T-cell (primary cell): ENCODE measurements around the gene PPP1R9A. TPM values are rescaled to one million over a fixed set of nuclear protein-coding genes. Genes with fewer than 3 reads are reported as not detected.

Experiments used
- ATAC-seq, 4 experiments: fragments of 200-7000 bp in 3 of 4; fragments of 150-1000 bp in 1 of 4; cut with Tn5 transposase; replicated peaks in 1 of 4; 1 replicate in 3 of 4; 2 replicates in 1 of 4; pipeline ENCODE4 v1.10.0; 2021; ENCODE audit warnings: moderate library complexity in 3 of 4, mild to moderate bottlenecking in 2 of 4, moderate number of reproducible peaks in 1 of 4
- CTCF ChIA-PET, 2 donors: fragments of 300-600 bp; sonication (Branson Sonifier 250); formaldehyde crosslinking; loops; one replicate each; lab custom pipeline; 2022; ENCODE audit warnings: antibody characterized with exemption in 2 of 2; lab: Charles Lee
- POLR2A ChIA-PET, 2 donors: fragments of 300-600 bp; sonication (Branson Sonifier 250); formaldehyde crosslinking; loops; one replicate each; lab custom pipeline; 2022; ENCODE audit warnings: antibody characterized with exemption in 2 of 2; lab: Charles Lee
- DNase-seq, 35 experiments: peaks; one replicate each; pipeline versions ENCODE4 v3.0.0 to v3.0.0-alpha.2; 2013 to 2023
- H3K27ac ChIP-seq: one replicate; pipeline ENCODE4 v1.5.1; 2013; ENCODE audit warnings: low read length
- H3K27me3 ChIP-seq, 2 experiments: replicated peaks in 1 of 2; 1 replicate in 1 of 2; 2 replicates in 1 of 2; pipeline versions ENCODE4 v1.6.1 to v1.7.0; 2013; ENCODE audit warnings: low read length in 1 of 2, mixed read lengths in 1 of 2; ENCODE audit not compliant: control insufficient read depth in 2 of 2, insufficient read depth in 2 of 2; ENCODE audit errors: extremely low read depth in 1 of 2
- H3K36me3 ChIP-seq, 2 donors: 1 replicate in 1 of 2; 2 replicates in 1 of 2; pipeline versions ENCODE4 v1.6.1 to v1.7.0; 2013; ENCODE audit warnings: low read length in 1 of 2; ENCODE audit not compliant: control insufficient read depth in 2 of 2, insufficient read depth in 1 of 2; ENCODE audit errors: extremely low read depth in 1 of 2
- H3K4me1 ChIP-seq, 2 experiments: 1 replicate in 1 of 2; 2 replicates in 1 of 2; pipeline versions ENCODE4 v1.6.1 to v1.7.0; 2013; ENCODE audit warnings: low read length in 2 of 2, mixed read lengths in 1 of 2; ENCODE audit not compliant: insufficient read depth in 2 of 2, control insufficient read depth in 1 of 2; ENCODE audit errors: extremely low read depth in 1 of 2
- H3K4me3 ChIP-seq, 2 donors: 1 replicate in 1 of 2; 2 replicates in 1 of 2; pipeline versions ENCODE4 v1.5.1 to v1.7.0; 2013; ENCODE audit warnings: mild to moderate bottlenecking in 2 of 2, low read length in 1 of 2, moderate library complexity in 1 of 2; ENCODE audit not compliant: control insufficient read depth in 1 of 2; ENCODE audit errors: extremely low read depth in 1 of 2
- H3K9me3 ChIP-seq: 2 replicates; pipeline ENCODE4 v1.7.0; 2013
- H3K27ac Mint-ChIP-seq, 2 donors: one replicate each; pipeline ENCODE4 v1.8.0; 2020 to 2021; ENCODE audit warnings: mild to moderate bottlenecking in 2 of 2, mixed read lengths in 2 of 2
- H3K27me3 Mint-ChIP-seq, 2 donors: one replicate each; pipeline ENCODE4 v1.8.0; 2021 to 2022; ENCODE audit warnings: mixed read lengths in 2 of 2
- H3K36me3 Mint-ChIP-seq: one replicate; pipeline ENCODE4 v1.8.0; 2021; ENCODE audit warnings: mixed read lengths
- H3K4me1 Mint-ChIP-seq, 3 donors: one replicate each; pipeline ENCODE4 v1.8.0; 2020 to 2022; ENCODE audit warnings: mixed read lengths in 3 of 3, mild to moderate bottlenecking in 1 of 3
- H3K4me3 Mint-ChIP-seq, 3 donors: one replicate each; pipeline ENCODE4 v1.8.0; 2020 to 2022; ENCODE audit warnings: mild to moderate bottlenecking in 3 of 3, mixed read lengths in 3 of 3, moderate library complexity in 3 of 3
- H3K9me3 Mint-ChIP-seq, 3 donors: one replicate each; pipeline ENCODE4 v1.8.0; 2020 to 2022; ENCODE audit warnings: mixed read lengths in 3 of 3
- WGBS: methylation state at CpG from one replicate; pipeline ENCODE4 v1.1.5; 2013; ENCODE audit warnings: missing lambda C conversion rate; ENCODE audit not compliant: insufficient coverage; 5-methylcytosine and 5-hydroxymethylcytosine counted together
- total RNA-seq, 35 experiments: library from RNA in 6 of 35; stranded (reverse) in 6 of 35; fragments of 120-200 nt in 1 of 35; gene quantifications; one replicate each; pipeline versions ENCODE4 v1.2.1 to v1.2.4 and lab custom pipeline; 2013 to 2026

Gene PPP1R9A
- total RNA-seq, 5 donors from 2014 or later (not counting 1 experiment from before 2014, with no cell fraction given) = 0.10 to 0.23 (median 0.13) TPM; not detected in 2

DNA sequence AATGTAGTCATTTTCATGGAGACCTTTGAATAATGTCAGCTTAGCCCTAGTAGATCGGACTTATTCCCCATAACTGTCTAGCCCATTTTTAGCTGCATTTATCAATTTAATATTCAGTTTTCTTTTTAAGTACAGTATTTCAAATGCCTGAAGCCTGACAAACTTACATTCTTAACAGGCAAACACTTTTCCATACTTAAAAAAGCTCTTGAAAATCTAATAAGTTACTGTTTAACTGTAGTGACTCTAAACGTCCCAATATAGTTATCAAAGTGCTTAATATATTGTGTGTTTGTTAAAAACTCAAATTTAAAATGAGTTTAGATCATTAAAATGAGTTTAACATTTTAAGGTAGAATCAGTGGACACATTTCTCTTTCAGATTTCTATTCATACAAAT is 372.0 kb downstream of the PPP1R9A start:
- DNase-seq = no peak
- POLR2A ChIA-PET = interaction anchor here in 1 of 2 donors (0.6 kb wide), 1 partner anchor 28 kb away, joined by 3 read pairs; no protein-coding TSS in a partner anchor
- no CpG with 5 or more reads among the region's 2 CpGs for WGBS
- H3K36me3 Mint-ChIP-seq = no peaks in the 10 kb centered on the region
- no peak overlapping the region for H3K4me3 ChIP-seq
- H3K4me3 Mint-ChIP-seq = no peak overlapping the region
- no peaks in the 10 kb centered on the region for H3K4me1 Mint-ChIP-seq
- H3K27ac ChIP-seq = no peak overlapping the region
- H3K36me3 ChIP-seq = no peaks in the 10 kb centered on the region
- H3K9me3 ChIP-seq = no peaks in the 10 kb centered on the region
- H3K4me1 ChIP-seq = no peaks in the 10 kb centered on the region
- no peak for ATAC-seq
- no peak overlapping the region for H3K27ac Mint-ChIP-seq
- no peaks in the 10 kb centered on the region for H3K9me3 Mint-ChIP-seq
- CTCF ChIA-PET = interaction anchor here in 1 of 2 donors (0.6 kb wide), 1 partner anchor 221 kb away, joined by 4 read pairs; no protein-coding TSS in a partner anchor
- H3K27me3 ChIP-seq = no peaks in the 10 kb centered on the region
- peaks cover 0 to 19% of the 10 kb centered on the region in 2 donors for H3K27me3 Mint-ChIP-seq

DNA sequence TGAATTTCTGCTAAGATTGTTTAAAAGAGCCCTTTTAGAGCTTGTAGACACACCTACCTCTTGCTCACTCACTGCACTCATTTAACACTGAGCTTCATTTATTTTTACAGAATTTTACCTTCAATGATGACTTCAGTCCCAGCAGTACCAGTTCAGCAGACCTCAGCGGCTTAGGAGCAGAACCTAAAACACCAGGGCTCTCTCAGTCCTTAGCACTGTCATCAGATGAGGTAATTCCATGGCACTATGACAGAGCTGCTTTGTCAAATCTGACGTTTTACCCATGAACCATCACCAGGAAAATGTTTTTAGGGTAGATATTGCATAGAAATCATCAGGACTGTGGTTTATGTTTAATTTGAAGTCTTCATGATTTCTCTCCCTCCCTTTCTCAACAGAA is 378.7 kb downstream of the PPP1R9A start:
- WGBS = 100% methylated on average over 1 of the region's 2 CpGs
- POLR2A ChIA-PET = no interaction called here

DNA sequence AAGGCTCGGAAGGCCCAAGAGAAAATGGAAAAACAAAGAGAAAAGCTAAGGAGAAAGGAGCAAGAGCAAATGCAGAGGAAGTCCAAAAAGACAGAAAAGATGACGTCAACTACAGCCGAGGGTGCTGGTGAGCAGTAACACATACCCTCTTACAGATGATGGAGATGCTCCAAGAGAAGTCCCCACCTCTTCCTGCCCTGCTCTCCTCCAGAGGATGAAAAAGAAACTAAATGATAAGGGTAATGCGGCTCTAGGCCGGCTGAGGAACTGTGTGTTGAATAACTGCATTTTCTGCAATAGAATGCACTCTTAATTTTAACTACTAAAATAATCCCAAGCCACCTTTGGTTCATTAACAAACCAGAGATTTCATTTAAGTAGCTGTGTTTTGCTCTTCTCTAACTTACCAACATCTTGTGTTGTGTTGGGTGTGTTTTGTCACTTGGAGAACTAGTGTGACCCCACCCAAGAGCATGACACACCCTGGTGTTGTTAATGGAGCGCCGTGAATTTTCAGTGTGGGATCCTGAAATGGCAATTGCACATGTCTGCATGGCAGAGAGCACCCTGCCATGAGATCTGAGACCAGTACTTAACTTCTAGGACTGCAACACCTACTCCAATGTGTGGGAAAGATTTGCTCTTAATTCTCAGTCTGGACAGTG is 382.9 kb downstream of the PPP1R9A start:
- Mint-ChIP-seq H3K4me3 (no peak overlapping the region), H3K27me3 (peaks cover 6 to 13% of the 10 kb centered on the region in 2 donors), H3K27ac (no peak overlapping the region), H3K36me3 (no peaks in the 10 kb centered on the region), H3K4me1 (no peaks in the 10 kb centered on the region), H3K9me3 (no peaks in the 10 kb centered on the region)
- DNase-seq (no peak), ATAC-seq (no peak)
- Histone ChIP-seq H3K9me3 (no peaks in the 10 kb centered on the region), H3K36me3 (no peaks in the 10 kb centered on the region), H3K27me3 (no peaks in the 10 kb centered on the region), H3K27ac (no peak overlapping the region), H3K4me3 (no peak overlapping the region), H3K4me1 (no peaks in the 10 kb centered on the region)
- WGBS = 63% methylated on average over 1 of the region's 7 CpGs
- ChIA-PET CTCF (interaction anchor here in 1 of 2 donors (0.5 kb wide), 1 partner anchor 14 kb away, joined by 4 read pairs; no protein-coding TSS in a partner anchor), POLR2A (no interaction called here)

More for the DNA sequence above, 378.7 kb downstream of the PPP1R9A start:
- Mint-ChIP-seq H3K4me1 (no peaks in the 10 kb centered on the region), H3K27ac (no peak overlapping the region), H3K36me3 (no peaks in the 10 kb centered on the region), H3K9me3 (no peaks in the 10 kb centered on the region), H3K4me3 (no peak overlapping the region), H3K27me3 (peaks cover 6 to 19% of the 10 kb centered on the region in 2 donors)
- H3K9me3 ChIP-seq = no peaks in the 10 kb centered on the region
- no peak for ATAC-seq
- H3K4me3 ChIP-seq = no peak overlapping the region
- H3K36me3 ChIP-seq = no peaks in the 10 kb centered on the region
- H3K4me1 ChIP-seq = no peaks in the 10 kb centered on the region
- no peak for DNase-seq
- H3K27me3 ChIP-seq = no peaks in the 10 kb centered on the region
- no peak overlapping the region for H3K27ac ChIP-seq
- CTCF ChIA-PET = no interaction called here

DNA sequence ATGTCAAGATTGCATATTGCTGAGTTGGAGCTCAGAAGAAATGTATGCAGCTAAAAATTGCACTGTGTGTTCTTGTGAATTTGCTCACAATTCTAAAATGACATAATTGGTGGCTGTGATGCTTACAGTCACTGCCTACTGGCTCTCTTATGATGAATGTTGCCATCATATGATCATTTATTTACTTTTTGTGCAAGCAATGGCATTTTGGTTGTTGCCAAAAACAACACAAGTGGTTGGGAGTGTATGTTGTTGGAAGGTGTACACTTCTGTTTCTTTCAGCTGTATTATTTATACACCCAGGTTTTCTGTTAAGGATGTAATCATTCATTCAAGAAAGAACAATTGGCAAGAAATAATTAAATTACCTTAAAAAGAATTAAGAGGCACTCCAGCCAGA is 388.0 kb downstream of the PPP1R9A start:
- no peak overlapping the region for H3K27ac Mint-ChIP-seq
- Histone ChIP-seq H3K36me3 (no peaks in the 10 kb centered on the region), H3K9me3 (no peaks in the 10 kb centered on the region), H3K27me3 (no peaks in the 10 kb centered on the region), H3K4me3 (no peak overlapping the region), H3K4me1 (no peaks in the 10 kb centered on the region), H3K27ac (no peak overlapping the region)
- H3K4me3 Mint-ChIP-seq = no peak overlapping the region
- ChIA-PET CTCF (no interaction called here), POLR2A (no interaction called here)
- no peaks in the 10 kb centered on the region for H3K9me3 Mint-ChIP-seq
- no peak for DNase-seq
- H3K36me3 Mint-ChIP-seq = no peaks in the 10 kb centered on the region
- H3K4me1 Mint-ChIP-seq = no peaks in the 10 kb centered on the region
- H3K27me3 Mint-ChIP-seq = peaks cover 9 to 17% of the 10 kb centered on the region in 2 donors
- ATAC-seq = no peak

DNA sequence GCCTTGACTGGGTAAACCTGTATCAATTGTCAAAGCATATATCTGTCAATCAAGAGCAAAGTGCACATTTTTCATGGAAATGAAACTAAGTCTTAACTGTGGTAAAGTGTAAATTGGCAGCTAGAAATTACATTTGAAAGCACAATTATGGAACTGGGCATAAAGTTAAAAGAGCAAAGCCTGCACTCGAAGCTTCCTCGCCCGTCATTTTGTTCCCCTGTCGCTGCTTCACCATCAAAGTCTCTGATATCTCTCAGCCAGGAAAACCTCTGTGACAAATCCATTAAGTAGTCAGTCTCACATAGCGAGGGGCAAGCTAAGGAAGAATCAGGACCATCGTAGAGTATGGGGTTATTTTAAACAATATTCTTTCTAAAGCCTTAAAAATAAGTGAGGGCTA is 389.1 kb downstream of the PPP1R9A start:
- ChIA-PET CTCF (no interaction called here), POLR2A (no interaction called here)
- H3K4me1 Mint-ChIP-seq = no peaks in the 10 kb centered on the region
- Histone ChIP-seq H3K4me1 (no peaks in the 10 kb centered on the region), H3K27ac (no peak overlapping the region), H3K36me3 (no peaks in the 10 kb centered on the region), H3K27me3 (peaks cover 0 to 2% of the 10 kb centered on the region in 2 experiments), H3K9me3 (no peaks in the 10 kb centered on the region), H3K4me3 (no peak overlapping the region)
- no peak overlapping the region for H3K27ac Mint-ChIP-seq
- ATAC-seq (no peak), DNase-seq (no peak)
- no CpG with 5 or more reads among the region's 6 CpGs for WGBS
- H3K9me3 Mint-ChIP-seq = no peaks in the 10 kb centered on the region
- no peaks in the 10 kb centered on the region for H3K36me3 Mint-ChIP-seq
- no peak overlapping the region for H3K4me3 Mint-ChIP-seq
- H3K27me3 Mint-ChIP-seq = peaks cover 6 to 13% of the 10 kb centered on the region in 2 donors

DNA sequence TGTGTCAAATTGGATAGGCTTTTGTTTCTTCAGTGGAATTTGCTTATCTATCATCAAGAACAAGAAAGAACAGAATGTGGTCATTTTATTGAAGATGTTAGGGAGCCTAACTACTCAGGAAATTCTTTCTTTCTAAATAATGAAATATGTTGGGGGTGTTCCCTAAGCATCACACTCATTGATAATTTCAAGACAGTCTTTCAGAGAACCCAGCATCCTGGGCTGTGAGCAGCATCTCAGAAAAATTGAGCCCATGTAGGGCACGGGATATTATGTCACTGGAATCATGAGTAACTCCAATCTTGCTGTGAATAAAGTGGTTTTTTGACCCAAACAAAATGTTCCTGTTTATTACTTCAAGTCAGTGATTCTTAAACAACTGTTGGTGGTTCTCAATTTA is 389.6 kb downstream of the PPP1R9A start:
- no peak for DNase-seq
- H3K27ac ChIP-seq = no peak overlapping the region
- H3K4me3 Mint-ChIP-seq = no peak overlapping the region
- no peak overlapping the region for H3K27ac Mint-ChIP-seq
- ChIA-PET POLR2A (no interaction called here), CTCF (no interaction called here)
- no peak for ATAC-seq
- no peaks in the 10 kb centered on the region for H3K4me1 ChIP-seq
- peaks cover 6 to 13% of the 10 kb centered on the region in 2 donors for H3K27me3 Mint-ChIP-seq
- no peaks in the 10 kb centered on the region for H3K9me3 ChIP-seq
- no peak overlapping the region for H3K4me3 ChIP-seq
- 75% methylated on average over 1 of the region's 1 CpG for WGBS
- peaks cover 0 to 2% of the 10 kb centered on the region in 2 experiments for H3K27me3 ChIP-seq
- no peaks in the 10 kb centered on the region for H3K9me3 Mint-ChIP-seq
- no peaks in the 10 kb centered on the region for H3K36me3 Mint-ChIP-seq
- H3K36me3 ChIP-seq = no peaks in the 10 kb centered on the region
- H3K4me1 Mint-ChIP-seq = no peaks in the 10 kb centered on the region
